ENCODE data around the gene HSH2D. TPM values are rescaled to one million over a fixed set of nuclear protein-coding genes. Genes with fewer than 3 reads are reported as not detected.

Gene HSH2D
- total and polyA plus RNA-seq, 10 of the 15 experiments (the other 5 are each of a cell fraction or from before 2014, with no cell fraction given) = 22.0 to 145 (median 89.3) TPM

DNA sequence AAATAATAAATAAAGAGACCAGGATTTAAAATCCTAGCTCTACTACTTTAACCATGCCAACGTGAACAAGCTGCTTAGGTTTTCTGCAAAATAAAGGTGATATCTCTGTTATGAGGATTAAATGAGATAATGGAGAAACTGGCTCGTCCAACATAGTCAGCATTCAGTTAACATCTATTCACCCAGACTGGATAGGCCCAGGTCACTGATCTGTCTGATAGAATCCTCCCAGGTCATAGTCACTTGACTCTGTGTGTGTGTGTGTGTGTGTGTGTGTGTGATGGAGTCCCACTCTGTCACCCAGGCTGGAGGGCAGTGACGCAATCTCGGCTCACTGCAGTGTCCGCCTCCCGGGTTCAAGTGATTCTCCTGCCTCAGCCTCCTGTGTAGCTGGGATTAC lies 44.7 kb upstream of the HSH2D start:
- no peaks in the 10 kb centered on the region for H3K4me1 ChIP-seq (ENCODE audit: control insufficient read depth, insufficient read depth, low read length)
- no peak overlapping the region for H2AFZ ChIP-seq (ENCODE audit: control insufficient read depth, low read depth, low read length)
- H3K36me3 ChIP-seq (ENCODE audit: control insufficient read depth in 2 of 2, insufficient read depth in 2 of 2, low read length in 1 of 2) = peaks cover 31 to 62% of the 10 kb centered on the region in 2 experiments
- no peaks in the 10 kb centered on the region for H3K9me3 ChIP-seq (replicated peaks; ENCODE audit: control insufficient read depth, insufficient read depth, low read length)
- no peak for ATAC-seq
- H4K20me1 ChIP-seq (ENCODE audit: control insufficient read depth, insufficient read depth) = no peaks in the 10 kb centered on the region
- H3K27me3 ChIP-seq (replicated peaks in 1 of 2; ENCODE audit: control insufficient read depth in 2 of 2, insufficient read depth in 2 of 2, low read length in 1 of 2) = no peaks in the 10 kb centered on the region
- TF ChIP-seq ATF7 (IDR thresholded peaks at IDR 0.05; ENCODE audit: low read depth) = no peak
- no peak for TF ChIP-seq TAF1 (IDR thresholded peaks at IDR 0.05; ENCODE audit: borderline replicate concordance, low read depth, low read length)
- TF ChIP-seq POLR2A (IDR thresholded peaks at IDR 0.05; ENCODE audit: low read depth, low read length) = peak; percentile 54; the same call in 1 of the 2 replicates
- TF ChIP-seq POLR2AphosphoS5 (IDR thresholded peaks at IDR 0.05; ENCODE audit: low read length) = peak; percentile 77; the same call in 1 of the 2 replicates
- TF ChIP-seq, protein P1, sequence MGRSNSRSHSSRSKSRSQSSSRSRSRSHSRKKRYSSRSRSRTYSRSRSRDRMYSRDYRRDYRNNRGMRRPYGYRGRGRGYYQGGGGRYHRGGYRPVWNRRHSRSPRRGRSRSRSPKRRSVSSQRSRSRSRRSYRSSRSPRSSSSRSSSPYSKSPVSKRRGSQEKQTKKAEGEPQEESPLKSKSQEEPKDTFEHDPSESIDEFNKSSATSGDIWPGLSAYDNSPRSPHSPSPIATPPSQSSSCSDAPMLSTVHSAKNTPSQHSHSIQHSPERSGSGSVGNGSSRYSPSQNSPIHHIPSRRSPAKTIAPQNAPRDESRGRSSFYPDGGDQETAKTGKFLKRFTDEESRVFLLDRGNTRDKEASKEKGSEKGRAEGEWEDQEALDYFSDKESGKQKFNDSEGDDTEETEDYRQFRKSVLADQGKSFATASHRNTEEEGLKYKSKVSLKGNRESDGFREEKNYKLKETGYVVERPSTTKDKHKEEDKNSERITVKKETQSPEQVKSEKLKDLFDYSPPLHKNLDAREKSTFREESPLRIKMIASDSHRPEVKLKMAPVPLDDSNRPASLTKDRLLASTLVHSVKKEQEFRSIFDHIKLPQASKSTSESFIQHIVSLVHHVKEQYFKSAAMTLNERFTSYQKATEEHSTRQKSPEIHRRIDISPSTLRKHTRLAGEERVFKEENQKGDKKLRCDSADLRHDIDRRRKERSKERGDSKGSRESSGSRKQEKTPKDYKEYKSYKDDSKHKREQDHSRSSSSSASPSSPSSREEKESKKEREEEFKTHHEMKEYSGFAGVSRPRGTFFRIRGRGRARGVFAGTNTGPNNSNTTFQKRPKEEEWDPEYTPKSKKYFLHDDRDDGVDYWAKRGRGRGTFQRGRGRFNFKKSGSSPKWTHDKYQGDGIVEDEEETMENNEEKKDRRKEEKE (IDR thresholded peaks at IDR 0.05) = no peak
- no TSS peak for BruUV-seq (replicated peaks)
- no peak for DNase-seq (ENCODE audit: low read depth, low spot score)
- no peak overlapping the region for H3K27ac ChIP-seq (ENCODE audit: control insufficient read depth, insufficient read depth)
- no peaks in the 10 kb centered on the region for H3K79me2 ChIP-seq (ENCODE audit: control insufficient read depth, insufficient read depth, low read length)
- CTCF ChIA-PET = interaction anchor here (0.6 kb wide), 2 partner anchors 9 to 462 kb away, joined by 3 to 4 read pairs; no protein-coding TSS in a partner anchor
- POLR2A ChIA-PET = interaction anchor here (0.7 kb wide), 1 partner anchor 46 kb away, joined by 3 read pairs; no protein-coding TSS in a partner anchor
- intact Hi-C loops (cut with micrococcal nuclease; ENCODE audit: unreplicated experiment) = no loop called here
- 99% methylated on average over 6 of the region's 6 CpGs for WGBS (ENCODE audit: insufficient coverage, insufficient replicate concordance, low lambda C conversion rate, missing lambda C conversion rate)
- SMC1A ChIA-PET (ENCODE audit: uncharacterized antibody, unreplicated experiment) = interaction anchor here (0.9 to 1.3 kb wide), 3 partner anchors 16 to 28 kb away, joined by 3 read pairs; no protein-coding TSS in a partner anchor
- no peak overlapping the region for H3K4me3 ChIP-seq
- no peak overlapping the region for H3K4me2 ChIP-seq (ENCODE audit: control insufficient read depth, insufficient read depth)
- H3K9ac ChIP-seq (ENCODE audit: control insufficient read depth, insufficient read depth, low read length) = no peak overlapping the region
- FAIRE-seq = no peak
- RAD21 ChIA-PET (ENCODE audit: unreplicated experiment) = no interaction called here
- in situ Hi-C loops (cut with MboI) = no loop called here
